Fibroblast of the aortic adventitia (primary cell): ENCODE measurements around the gene CNTFR. TPM values are rescaled to one million over a fixed set of nuclear protein-coding genes. Genes with fewer than 3 reads are reported as not detected.

ENCODE experiments used
- DNase-seq: peaks from one replicate; pipeline ENCODE4 v3.0.0-alpha.2; 2010; ENCODE audit warnings: low read depth
- H3K4me3 ChIP-seq: 2 replicates; pipeline ENCODE4 v1.5.1; 2011; ENCODE audit warnings: low read depth, mild to moderate bottlenecking, control low read depth, low read length, moderate library complexity
- total RNA-seq: library from RNA; depleted of rRNA; stranded (reverse); fragments of >200 nt; gene quantifications from 2 replicates; pipeline ENCODE4 v1.2.3, GENCODE V29; 2012; ENCODE audit warnings: low replicate concordance
- TF ChIP-seq, protein P1 (sequence below): IDR thresholded peaks from 2 replicates; pipeline ENCODE4 v1.5.1; 2011; ENCODE audit warnings: mild to moderate bottlenecking, low read length, control low read depth, inconsistent platforms; ENCODE audit not compliant: insufficient read depth

Gene CNTFR
- total RNA-seq, 1 donor: not detected

- DNase-seq: no peak
- TF ChIP-seq, protein P1, sequence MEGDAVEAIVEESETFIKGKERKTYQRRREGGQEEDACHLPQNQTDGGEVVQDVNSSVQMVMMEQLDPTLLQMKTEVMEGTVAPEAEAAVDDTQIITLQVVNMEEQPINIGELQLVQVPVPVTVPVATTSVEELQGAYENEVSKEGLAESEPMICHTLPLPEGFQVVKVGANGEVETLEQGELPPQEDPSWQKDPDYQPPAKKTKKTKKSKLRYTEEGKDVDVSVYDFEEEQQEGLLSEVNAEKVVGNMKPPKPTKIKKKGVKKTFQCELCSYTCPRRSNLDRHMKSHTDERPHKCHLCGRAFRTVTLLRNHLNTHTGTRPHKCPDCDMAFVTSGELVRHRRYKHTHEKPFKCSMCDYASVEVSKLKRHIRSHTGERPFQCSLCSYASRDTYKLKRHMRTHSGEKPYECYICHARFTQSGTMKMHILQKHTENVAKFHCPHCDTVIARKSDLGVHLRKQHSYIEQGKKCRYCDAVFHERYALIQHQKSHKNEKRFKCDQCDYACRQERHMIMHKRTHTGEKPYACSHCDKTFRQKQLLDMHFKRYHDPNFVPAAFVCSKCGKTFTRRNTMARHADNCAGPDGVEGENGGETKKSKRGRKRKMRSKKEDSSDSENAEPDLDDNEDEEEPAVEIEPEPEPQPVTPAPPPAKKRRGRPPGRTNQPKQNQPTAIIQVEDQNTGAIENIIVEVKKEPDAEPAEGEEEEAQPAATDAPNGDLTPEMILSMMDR: no peak
- H3K4me3 ChIP-seq: no peak overlapping the region
Measured at GRCh38 chr9:34575241-34575640, 14.3 kb downstream of the CNTFR start.

DNA sequence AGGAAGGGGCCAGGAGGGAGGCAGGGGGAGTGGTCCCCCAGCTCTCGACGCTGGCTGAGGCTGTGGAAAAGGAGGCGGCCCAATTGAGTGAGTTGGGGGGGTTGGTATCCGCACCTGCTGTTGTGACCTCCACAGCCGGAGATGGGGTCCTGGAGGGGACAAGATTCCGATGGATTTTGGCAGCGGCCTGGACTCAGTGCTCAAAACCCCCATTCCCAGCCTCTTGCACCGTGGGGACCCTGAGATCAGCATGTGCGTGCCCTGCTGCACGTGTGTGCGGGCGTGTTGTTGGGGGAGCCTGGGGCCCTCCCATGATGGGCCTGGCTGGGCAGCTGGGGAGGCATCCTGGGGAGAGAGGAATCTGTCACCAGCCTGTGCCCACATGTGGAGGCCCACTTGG is 15.0 kb downstream of the CNTFR start:
- no peak overlapping the region for H3K4me3 ChIP-seq
- no peak for DNase-seq
- TF ChIP-seq, protein P1: no peak

GRCh38 chr9:34573599-34574325 is 15.8 kb downstream of the CNTFR start:
- no peak overlapping the region for H3K4me3 ChIP-seq
- TF ChIP-seq, protein P1: no peak
- no peak for DNase-seq

- TF ChIP-seq, protein P1: no peak
- no peak for DNase-seq
- H3K4me3 ChIP-seq: no peak overlapping the region
Measured at GRCh38 chr9:34572628-34573027, 16.9 kb downstream of the CNTFR start.

DNA sequence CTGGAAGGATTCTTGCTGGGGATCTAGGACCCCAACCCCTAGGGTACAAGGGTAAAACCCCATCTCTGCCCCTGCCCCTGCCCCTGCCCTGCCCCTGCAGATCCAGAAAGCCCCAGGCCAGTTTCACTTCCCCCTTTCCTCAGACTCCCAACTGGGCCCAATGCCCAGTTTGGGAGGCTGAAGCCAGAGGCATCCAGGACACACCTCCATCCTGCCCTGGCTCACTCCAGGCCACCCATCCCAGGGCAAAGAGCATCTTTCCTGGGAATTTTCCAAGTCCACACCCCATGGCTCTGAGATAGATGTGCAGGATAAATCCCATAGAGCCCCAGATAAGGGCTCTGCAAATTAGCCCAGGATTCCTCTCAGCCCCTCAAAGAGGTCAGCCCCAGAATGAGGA is 17.4 kb downstream of the CNTFR start:
- no peak overlapping the region for H3K4me3 ChIP-seq
- no peak for DNase-seq
- TF ChIP-seq, protein P1: no peak

DNA sequence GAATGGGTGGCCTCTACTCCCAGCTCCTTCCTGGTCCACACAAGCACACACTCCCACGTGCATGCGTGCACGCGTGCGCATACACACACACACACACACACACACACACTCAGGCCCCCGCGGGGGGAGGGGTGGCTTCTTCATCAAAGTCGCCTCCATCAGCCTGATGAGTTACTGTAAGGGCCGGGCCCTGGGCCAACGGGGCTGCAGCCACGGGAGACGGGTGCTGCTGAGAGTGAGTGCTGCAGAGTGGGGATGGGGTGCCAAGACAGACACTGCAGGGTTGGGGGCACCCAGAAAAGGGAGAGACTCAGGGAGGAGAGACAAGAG is 18.1 kb downstream of the CNTFR start:
- DNase-seq: no peak
- TF ChIP-seq, protein P1: no peak
- no peak overlapping the region for H3K4me3 ChIP-seq

DNA sequence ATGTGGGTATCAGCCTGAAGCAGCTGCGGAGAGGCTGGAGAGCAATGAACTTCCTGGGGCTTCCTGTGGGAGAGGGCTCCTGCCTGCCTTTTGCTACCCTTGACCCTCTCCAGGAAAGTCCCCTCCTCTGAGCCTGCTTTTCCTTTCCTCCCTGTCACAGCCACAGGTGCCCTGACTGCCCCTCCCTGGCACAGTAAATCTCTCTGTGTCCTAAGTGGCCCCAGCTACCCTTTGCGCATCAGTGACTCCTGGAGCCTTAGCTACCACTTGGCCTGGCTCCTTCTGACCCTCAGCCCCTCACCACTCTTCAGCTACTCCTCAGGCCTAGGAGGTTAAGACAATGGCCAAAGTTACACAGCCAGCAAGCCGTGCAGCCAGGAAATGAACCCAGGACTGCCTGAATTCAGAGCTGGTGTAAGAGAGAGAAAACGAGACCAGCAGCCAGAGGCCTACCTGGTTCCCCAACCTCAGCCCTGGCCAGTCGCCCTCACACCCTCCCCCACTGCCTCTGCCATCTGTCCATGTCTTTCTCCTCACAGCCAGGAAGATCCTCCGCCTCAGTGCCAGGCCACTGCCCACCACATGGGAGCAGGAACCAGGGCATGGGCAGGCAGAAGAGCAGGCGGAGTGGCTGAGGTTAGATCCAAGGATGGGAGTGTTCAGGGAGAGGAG is 18.6 kb downstream of the CNTFR start:
- no peak overlapping the region for H3K4me3 ChIP-seq
- no peak for DNase-seq
- TF ChIP-seq, protein P1: no peak
